Heart right ventricle (tissue), 16 donors: ENCODE measurements around the gene MME. TPM values are rescaled to one million over a fixed set of nuclear protein-coding genes. Genes with fewer than 3 reads are reported as not detected.

ENCODE experiments used
- ATAC-seq, 8 donors: fragments of 200-7000 bp; cut with Tn5 transposase; one replicate each; pipeline ENCODE4 v1.9.1; 2020; ENCODE audit warnings: mild to moderate bottlenecking in 8 of 8, moderate library complexity in 8 of 8, moderate number of reproducible peaks in 1 of 8
- DNase-seq, 2 donors: peaks; one replicate each; pipeline ENCODE4 v3.0.0-alpha.2; 2020
- H3K27ac ChIP-seq, 10 donors: fragments of 200-600 bp; sonication (generic) in 2 of 10; one replicate each; pipeline versions ENCODE4 v1.5.0 to v1.8.0; 2020 to 2022; ENCODE audit warnings: mild to moderate bottlenecking in 3 of 10
- H3K27me3 ChIP-seq, 7 donors: fragments of 200-600 bp; one replicate each; pipeline ENCODE4 v1.8.0; 2021 to 2022; ENCODE audit warnings: mild to moderate bottlenecking in 2 of 7
- H3K36me3 ChIP-seq, 9 donors: fragments of 200-600 bp; sonication (generic) in 1 of 9; one replicate each; pipeline versions ENCODE4 v1.5.0 to v1.8.0; 2020 to 2022; ENCODE audit warnings: mild to moderate bottlenecking in 2 of 9
- H3K4me1 ChIP-seq, 9 donors: fragments of 200-600 bp; sonication (generic) in 1 of 9; one replicate each; pipeline versions ENCODE4 v1.5.0 to v1.8.0; 2020 to 2022; ENCODE audit warnings: mild to moderate bottlenecking in 4 of 9
- H3K4me3 ChIP-seq, 10 donors: fragments of 200-600 bp; sonication (generic) in 2 of 10; one replicate each; pipeline versions ENCODE4 v1.5.0 to v1.8.0; 2020 to 2022; ENCODE audit warnings: mild to moderate bottlenecking in 7 of 10, moderate library complexity in 2 of 10
- H3K9me3 ChIP-seq, 11 donors: fragments of 200-600 bp in 10 of 11; sonication (generic) in 2 of 11; one replicate each; pipeline versions ENCODE4 v1.5.0 to v1.8.0; 2013 to 2022; ENCODE audit warnings: mild to moderate bottlenecking in 2 of 11, control low read depth in 1 of 11, moderate library complexity in 1 of 11
- CTCF ChIP-seq, 9 donors: fragments of 200-600 bp; sonication (generic) in 2 of 9; IDR thresholded peaks; one replicate each; pipeline versions ENCODE4 v1.5.0 to v1.8.0; 2021 to 2022; ENCODE audit warnings: antibody characterized with exemption in 9 of 9, mild to moderate bottlenecking in 5 of 9, moderate library complexity in 1 of 9
- WGBS, 2 donors: extraction: QIAGEN DNeasy Blood & Tissue Kit; methylation state at CpG; one replicate each; pipeline ENCODE4 v1.1.7; 2013; ENCODE audit warnings: inconsistent platforms in 1 of 2; 5-methylcytosine and 5-hydroxymethylcytosine counted together
- intact Hi-C, 10 donors: fragments of 100-400 bp; cut with DNase I; formaldehyde crosslinking; loops; one replicate each; pipeline versions ENCODE4 v1.11.1 to v1.14.2; 2022
- polyA plus RNA-seq, 2 donors: library from polyadenylated mRNA; stranded (reverse); fragments of 200-250 nt; gene quantifications; one replicate each; pipeline ENCODE4 v1.2.3, GENCODE V29; 2013
- total RNA-seq, 10 donors: library from RNA; stranded (reverse); fragmentation: NEBNext Ultra II Directional in 3 of 10; extraction: Animal tissue kit (Norgen Biotek cat#: 25700) in 3 of 10; gene quantifications; one replicate each; pipeline versions ENCODE4 v1.2.1 to v1.2.4, GENCODE V29; 2021 to 2023
- donor health status: Arrhythmogenic right ventricular cardiomyopathy.
- donor health status: ischemic (EF 13 %, LVEDD 7.1; RV severe dilation, severe dysfunction).
- donor health status: healthy with polysubstance abuse.
- donor health status: DM: no; HTN: yes; CAD: no.
- donor health status: DM: no; HTN: no; CAD: no.
- donor health status: ischemic (EF 25% LVEDD 6.9; RV normal size, moderate dysfunction).
- donor health status: ischemic (EF 25% LVEDD 5.7; RV mildly dilated, moderate dysfunction).
- donor health status: healthy.
- donor health status: DM: yes; HTN: yes; CAD: no.
- donor health status: Ischemic cardiomyopathy.
- donor health status: ischemic (EF 35%, LVEDD 5.7; RV mildly dilated, moderate dysfunction).
- donor health status: nonischemic (EF 11% LVEDD 7.7; RV severe dilation, severe dysfunction).
- donor health status: DM: yes; HTN: yes; CAD: no.
- donor health status: PGD.
- donor health status: ischemic (EF 29% LVEDD 5.4; RV normal size, mild dysfunction).
- donor health status: nonischemic (EF 23%, LVEDD 6.1; RV moderate dilation, normal function).

Gene MME
- total and polyA plus RNA-seq, 12 donors, result 1.8 to 10.5 (median 6.1) TPM

GRCh38 chr3:155159301-155159700, 79.2 kb downstream of the MME start:
- no peak overlapping the region for H3K27ac ChIP-seq
- 89 to 97% methylated on average over 2 of the region's 2 CpGs for WGBS, 2 donors
- H3K36me3 ChIP-seq, result no peaks in the 10 kb centered on the region
- H3K27me3 ChIP-seq, result no peaks in the 10 kb centered on the region
- H3K4me1 ChIP-seq, result no peaks in the 10 kb centered on the region
- no peak overlapping the region for H3K4me3 ChIP-seq
- DNase-seq (no peak), ATAC-seq (no peak)
- intact Hi-C loops, result no loop called here
- no peaks in the 10 kb centered on the region for H3K9me3 ChIP-seq
- no peak for TF ChIP-seq CTCF (IDR thresholded peaks at IDR 0.05)

- intact Hi-C loops, result no loop called here
- WGBS, 2 donors, result 76 to 79% methylated on average over 4 of the region's 4 CpGs
- no peak for ATAC-seq
- no peaks in the 10 kb centered on the region for H3K27me3 ChIP-seq
- DNase-seq, result no peak
- H3K9me3 ChIP-seq, result no peaks in the 10 kb centered on the region
- no peak overlapping the region for H3K27ac ChIP-seq
- H3K4me3 ChIP-seq, result no peak overlapping the region
- H3K4me1 ChIP-seq, result no peaks in the 10 kb centered on the region
- H3K36me3 ChIP-seq, result no peaks in the 10 kb centered on the region
- TF ChIP-seq CTCF (IDR thresholded peaks at IDR 0.05), result no peak
Observed at GRCh38 chr3:155161640-155162292, 81.6 kb downstream of the MME start.

GRCh38 chr3:155164306-155164705, 84.2 kb downstream of the MME start:
- no peak overlapping the region for H3K4me3 ChIP-seq
- no peak for TF ChIP-seq CTCF (IDR thresholded peaks at IDR 0.05)
- no peak overlapping the region for H3K27ac ChIP-seq
- no peaks in the 10 kb centered on the region for H3K4me1 ChIP-seq
- H3K9me3 ChIP-seq, result no peaks in the 10 kb centered on the region
- intact Hi-C loops, result no loop called here
- ATAC-seq (no peak), DNase-seq (no peak)
- H3K36me3 ChIP-seq, result no peaks in the 10 kb centered on the region
- no peaks in the 10 kb centered on the region for H3K27me3 ChIP-seq

GRCh38 chr3:155166441-155166840, 86.3 kb downstream of the MME start:
- Histone ChIP-seq H3K9me3 (no peaks in the 10 kb centered on the region), H3K27ac (no peak overlapping the region), H3K4me1 (no peaks in the 10 kb centered on the region), H3K4me3 (no peak overlapping the region), H3K36me3 (no peaks in the 10 kb centered on the region), H3K27me3 (no peaks in the 10 kb centered on the region)
- intact Hi-C loops, result no loop called here
- DNase-seq (no peak), ATAC-seq (no peak)
- TF ChIP-seq CTCF (IDR thresholded peaks at IDR 0.05), result no peak
- WGBS, 2 donors, result 92 to 94% methylated on average over 2 of the region's 2 CpGs
